ENCODE measurements around the gene MAZ. TPM values are rescaled to one million over a fixed set of nuclear protein-coding genes. Genes with fewer than 3 reads are reported as not detected.
"Not testable (repeated sequence)": the region's sequence is repeated elsewhere in the genome, so short reads cannot be mapped to it uniquely, and the experiment has no call there.

MAZ gene
- total RNA-seq, 1 donor from 2014 or later, result 161 TPM

DNA sequence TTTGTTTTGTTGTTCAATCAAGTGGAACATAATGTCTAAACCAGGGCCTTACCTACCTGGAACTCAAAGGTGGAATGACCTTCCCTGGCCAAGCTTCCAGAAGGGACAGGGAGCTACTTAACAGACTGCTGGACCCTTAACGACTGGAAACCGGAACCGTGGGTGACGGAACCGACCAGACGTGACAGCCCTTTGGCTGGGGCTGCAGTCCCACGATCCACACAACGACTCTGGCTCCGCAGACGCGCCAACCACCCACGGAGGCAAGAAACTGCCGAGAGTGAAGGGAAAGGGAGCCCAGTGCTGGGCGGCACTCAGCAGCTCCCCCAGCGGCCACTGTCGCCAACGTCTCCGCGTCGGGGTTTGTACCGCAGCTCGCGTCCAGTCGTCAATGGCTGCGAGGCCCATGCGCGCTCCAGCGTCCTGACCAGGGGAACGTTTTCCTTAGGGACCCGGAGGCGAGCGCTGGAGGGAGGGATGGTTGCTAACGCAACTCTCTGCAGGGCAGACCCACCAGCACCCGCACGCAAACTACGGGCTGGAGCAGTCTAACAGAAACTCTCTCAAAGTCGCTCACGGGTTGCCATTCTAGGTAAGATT is 21.3 kb upstream of the MAZ start:
- peak; percentile 52 for DNase-seq (ENCODE audit: low read depth)

DNA sequence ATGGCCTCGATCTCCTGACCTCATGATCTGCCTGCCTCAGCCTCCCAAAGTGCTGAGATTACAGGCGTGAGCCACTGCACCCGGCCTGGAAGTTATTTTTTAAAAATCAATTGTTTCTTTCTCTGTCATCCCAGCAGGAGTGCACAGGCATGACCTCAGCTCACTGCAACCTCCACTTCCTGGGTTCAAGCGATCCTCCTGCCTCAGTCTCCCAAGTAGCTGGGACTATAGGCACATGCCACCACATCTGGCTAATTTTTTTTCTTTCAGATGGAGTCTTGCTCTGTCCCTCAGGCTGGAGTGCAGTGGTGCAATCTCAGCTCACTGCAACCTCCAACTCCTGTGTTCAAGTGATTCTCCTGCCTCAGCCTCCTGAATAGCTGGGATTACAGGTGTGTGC is 19.2 kb upstream of the MAZ start:
- not testable (repeated sequence) for DNase-seq (ENCODE audit: low read depth)

DNA sequence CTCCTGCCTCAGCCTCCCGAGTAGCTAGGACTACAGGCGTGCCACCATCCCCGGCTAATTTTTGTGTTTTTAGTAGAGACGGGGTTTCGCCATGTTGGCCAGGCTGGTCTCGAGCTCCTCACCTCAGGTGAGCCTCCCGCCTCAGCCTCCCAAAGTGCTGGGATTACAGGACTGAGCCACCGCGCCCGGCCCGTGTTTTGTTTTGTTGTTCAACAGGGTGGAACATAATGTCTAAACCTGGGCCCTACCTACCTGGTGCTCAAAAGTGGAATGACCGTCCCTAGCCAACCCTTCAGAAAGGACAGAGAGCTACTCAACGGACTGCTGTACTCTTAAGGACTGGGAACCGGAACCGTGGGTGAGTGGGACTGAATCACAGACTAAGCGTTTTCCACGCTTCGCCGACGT is 16.6 kb upstream of the MAZ start:
- DNase-seq (ENCODE audit: low read depth), result no peak

DNA sequence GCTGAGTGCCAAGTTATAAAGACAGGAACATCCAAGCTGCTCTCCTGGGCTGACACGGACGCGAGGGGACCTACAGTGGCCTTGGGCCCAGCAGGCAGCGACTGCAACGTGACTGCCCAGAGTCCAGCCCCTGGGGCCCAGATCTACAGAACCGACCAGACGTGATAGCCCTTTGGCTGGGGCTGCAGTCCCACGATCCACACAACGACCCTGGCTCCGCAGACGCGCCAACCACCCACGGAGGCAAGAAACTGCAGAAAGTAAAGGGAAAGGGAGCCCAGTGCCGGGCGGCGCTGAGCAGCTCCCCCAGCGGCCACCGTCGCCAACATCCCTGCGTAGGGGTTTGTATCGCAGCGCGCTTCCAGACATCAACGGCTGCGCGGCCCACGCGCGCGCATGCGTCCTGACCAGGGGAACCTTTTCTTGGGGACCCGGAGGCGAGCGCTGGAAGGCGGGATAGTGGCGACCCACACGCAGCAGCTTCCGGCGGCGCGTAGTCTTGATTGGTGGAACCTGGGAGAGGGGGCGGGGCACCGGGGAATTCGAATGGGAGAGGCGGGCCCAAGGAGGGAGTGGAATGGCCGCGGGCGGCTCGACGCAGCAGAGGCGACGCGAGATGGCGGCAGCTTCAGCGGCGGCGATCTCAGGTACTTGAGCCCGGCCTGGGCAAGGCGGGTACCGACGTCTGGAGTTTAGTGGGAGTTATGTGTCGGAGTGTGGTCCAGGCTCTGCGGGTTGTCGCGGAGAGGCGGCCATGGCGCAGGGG is 16.0 kb upstream of the MAZ start, which contains the start of gene KIF22:
KIF22 (plus strand) TSS at position 569 of the 766 bp plus-strand sequence; CDS start at position 578, 9 bp downstream.
- DNase-seq (ENCODE audit: low read depth), result peak; percentile 93

DNA sequence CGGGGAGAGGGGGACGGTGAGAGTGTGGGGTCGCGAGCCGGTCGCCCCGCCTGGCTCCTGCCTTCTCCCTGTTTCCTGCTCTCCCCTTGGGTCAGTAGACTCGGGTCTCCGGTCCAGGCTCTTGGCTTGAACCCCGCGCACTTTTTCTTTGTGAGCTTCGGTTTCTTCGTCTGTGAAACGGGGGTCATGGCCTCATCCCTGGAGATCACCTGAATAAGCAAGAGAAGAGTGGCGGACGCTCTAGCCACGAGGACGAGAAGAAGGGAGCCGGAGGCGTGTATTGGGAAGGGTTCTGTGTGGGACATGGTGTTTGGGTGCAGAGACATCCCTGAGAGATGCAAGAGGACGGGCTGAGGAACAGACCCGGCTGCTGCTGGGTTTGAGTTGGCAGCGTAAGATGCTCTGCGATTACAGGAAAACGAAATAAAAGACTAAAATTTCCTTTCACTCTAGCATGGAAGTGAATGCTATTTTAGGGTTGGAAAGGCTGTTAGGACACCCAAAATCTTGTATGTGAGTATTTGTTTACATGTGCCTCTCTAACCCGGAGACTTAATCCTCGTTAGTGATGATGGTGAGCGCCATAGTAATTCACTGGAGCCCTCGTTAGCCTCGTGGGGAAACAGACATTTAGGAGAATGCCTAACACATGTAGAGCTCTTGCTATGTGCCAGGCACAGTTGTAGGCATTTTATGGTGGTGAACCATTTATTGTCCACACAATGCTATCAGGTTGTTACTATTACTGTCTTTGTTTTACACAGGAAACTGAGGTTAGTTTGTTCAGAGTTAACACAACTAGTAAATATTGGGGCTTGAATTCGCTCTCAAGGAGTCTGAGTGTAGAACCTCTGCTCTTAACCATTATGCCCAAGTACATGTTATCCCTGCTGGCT is 15.1 kb upstream of the MAZ start:
- no peak for DNase-seq (ENCODE audit: low read depth)

DNA sequence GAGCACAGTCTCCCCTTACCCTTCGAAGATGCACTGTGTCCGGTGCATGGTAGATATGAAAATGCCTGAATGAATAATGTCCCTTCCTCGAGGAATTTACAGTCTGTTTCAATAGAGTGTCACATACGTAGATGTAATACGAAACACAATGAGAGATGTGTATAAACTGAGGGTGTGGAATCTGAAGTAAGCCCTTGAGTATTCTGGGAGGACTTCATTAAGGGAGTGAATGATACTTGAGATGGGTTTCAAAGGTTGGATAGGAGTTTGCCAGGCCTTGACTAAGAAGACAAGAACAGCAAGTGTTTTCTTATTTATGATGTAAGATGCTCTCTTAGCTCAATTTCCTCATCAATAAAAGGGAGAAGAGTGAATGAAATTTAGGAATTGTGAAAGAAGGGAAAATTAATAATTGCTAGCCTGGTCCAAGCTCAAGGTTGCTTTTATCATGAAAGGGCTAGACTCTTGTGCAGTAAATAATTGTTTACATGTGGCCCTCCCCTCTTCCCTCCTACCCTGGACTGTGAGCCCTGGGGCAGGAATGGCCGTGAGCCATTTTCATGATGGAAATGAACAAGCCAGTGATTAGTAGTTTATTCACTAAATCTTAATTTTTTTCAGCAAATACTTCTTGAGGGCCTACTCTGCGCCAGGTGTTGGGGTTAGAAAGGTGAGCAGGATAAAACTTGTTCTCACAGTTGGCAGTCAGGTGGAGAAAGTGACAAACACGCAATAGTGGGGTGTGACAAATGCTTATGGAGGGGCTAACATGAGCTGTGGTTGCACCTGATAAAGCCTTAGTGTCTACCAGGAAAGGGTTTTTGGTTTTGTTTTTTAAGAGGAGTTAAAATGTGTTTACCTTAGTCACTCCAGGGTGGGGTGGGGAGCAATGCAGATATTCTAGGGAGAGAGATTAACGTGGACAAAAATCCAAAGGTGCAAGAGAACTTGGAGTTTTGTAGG is 14.2 kb upstream of the MAZ start:
- DNase-seq (ENCODE audit: low read depth), result no peak

DNA sequence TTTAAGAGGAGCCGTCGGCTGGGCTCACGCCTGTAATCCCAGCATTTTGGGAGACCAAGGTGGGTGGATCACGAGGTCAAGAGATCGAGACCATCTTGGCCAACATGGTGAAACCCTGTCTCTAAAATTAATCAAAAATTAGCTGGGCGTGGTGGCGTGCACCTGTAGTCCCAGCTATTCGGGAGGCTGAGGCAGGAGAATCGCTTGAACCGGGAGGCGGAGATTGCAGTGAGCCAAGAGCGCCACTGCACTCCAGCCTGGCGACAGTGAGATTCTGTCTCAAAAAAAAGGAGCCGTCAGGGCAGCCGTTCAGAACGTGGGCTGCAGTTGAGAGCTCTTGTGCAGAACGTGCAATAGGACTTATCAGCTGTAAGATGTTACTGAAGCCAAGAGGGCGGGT is 13.2 kb upstream of the MAZ start:
- DNase-seq (ENCODE audit: low read depth), result not testable (repeated sequence)

DNA sequence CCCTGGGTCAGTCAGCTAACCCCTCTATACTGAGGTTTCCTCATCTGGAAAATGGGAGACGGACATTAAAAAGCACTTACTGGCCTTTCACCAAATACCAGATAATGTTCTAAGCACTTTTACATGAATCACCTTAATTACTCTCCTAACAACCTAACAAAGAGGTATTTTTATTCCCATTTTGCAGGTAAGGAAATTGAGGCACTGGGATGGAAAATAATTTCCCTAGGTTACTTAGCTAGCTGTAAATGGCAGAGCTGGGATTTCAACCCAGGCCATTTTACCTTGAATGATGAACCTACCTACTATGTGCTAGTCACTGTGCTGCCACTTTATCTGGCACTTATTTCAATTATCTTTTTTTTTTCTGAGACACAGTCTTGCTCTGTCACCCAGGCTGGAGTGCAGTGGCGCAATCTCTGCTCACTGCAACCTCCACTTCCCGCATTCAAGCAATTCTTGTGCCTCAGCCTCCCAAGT is 12.1 kb upstream of the MAZ start:
- DNase-seq (ENCODE audit: low read depth), result no peak

DNA sequence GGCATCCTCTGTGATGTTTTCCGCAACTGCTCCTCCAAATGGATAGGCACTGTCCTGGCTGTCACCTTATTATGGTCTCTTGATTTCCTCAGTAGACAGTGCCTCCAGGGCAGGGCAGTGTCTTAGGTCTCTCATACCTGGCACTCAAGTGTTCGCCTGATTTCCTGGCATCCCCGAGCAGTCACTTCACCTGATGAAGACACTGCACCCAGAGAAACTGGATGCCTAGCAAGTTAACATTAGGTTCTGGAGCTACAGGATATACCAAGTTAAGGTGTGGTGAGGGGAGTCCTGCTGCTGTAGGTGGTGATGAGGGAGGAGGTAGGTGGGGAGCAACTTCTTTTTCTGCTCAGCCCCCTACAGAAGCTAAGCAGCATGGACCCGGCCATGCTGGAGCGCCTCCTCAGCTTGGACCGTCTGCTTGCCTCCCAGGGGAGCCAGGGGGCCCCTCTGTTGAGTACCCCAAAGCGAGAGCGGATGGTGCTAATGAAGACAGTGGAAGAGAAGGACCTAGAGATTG is 3.9 kb upstream of the MAZ start:
- no peak for DNase-seq (ENCODE audit: low read depth)

DNA sequence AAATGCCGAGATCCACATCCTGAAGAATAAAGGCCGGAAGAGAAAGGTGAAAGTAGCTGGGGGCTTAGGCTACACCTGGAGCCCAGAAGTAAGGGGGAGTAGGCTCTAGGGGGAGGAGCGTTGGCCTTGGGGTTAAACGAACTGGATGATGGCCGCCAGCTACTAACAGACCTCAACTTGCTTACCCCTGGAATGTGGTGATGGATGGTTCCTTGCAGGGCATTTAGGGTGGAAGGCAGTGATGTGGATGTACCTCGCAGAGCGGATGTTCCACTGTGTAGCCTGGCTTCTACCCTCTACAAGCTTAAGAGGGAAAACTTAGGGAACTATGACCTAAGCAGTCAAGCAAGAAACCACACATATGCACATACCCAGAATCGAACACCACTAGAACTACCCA is 2.3 kb upstream of the MAZ start:
- no peak for DNase-seq (ENCODE audit: low read depth)

DNA sequence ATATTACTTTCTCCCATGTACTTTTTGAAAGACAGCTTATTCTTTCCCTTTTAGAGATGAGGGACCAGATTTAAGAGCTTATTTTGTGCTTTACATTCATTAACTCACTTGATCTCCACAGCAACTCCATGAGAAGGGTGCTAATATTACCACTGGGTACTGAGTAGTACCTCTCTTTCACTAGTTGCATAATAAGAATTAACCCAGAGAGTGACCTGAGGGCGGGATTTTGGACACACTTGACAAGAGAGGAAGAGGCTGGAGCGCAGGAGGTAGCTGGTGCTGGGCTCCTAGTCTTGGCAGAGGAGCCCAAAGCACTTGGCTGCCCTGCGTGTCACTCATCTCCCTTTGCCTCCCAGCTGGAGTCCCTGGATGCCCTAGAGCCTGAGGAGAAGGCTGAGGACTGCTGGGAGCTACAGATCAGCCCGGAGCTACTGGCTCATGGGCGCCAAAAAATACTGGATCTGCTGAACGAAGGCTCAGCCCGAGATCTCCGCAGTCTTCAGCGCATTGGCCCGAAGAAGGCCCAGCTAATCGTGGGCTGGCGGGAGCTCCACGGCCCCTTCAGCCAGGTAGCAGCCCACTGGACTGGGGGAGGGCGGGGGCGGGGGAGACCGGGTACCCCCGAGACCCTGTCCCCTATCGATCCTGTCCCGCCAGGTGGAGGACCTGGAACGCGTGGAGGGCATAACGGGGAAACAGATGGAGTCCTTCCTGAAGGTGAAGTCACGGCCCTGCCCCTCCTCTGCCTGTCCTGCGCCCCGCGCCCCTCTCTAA is 1.7 kb upstream of the MAZ start:
- DNase-seq (ENCODE audit: low read depth), result peak; percentile 54

DNA sequence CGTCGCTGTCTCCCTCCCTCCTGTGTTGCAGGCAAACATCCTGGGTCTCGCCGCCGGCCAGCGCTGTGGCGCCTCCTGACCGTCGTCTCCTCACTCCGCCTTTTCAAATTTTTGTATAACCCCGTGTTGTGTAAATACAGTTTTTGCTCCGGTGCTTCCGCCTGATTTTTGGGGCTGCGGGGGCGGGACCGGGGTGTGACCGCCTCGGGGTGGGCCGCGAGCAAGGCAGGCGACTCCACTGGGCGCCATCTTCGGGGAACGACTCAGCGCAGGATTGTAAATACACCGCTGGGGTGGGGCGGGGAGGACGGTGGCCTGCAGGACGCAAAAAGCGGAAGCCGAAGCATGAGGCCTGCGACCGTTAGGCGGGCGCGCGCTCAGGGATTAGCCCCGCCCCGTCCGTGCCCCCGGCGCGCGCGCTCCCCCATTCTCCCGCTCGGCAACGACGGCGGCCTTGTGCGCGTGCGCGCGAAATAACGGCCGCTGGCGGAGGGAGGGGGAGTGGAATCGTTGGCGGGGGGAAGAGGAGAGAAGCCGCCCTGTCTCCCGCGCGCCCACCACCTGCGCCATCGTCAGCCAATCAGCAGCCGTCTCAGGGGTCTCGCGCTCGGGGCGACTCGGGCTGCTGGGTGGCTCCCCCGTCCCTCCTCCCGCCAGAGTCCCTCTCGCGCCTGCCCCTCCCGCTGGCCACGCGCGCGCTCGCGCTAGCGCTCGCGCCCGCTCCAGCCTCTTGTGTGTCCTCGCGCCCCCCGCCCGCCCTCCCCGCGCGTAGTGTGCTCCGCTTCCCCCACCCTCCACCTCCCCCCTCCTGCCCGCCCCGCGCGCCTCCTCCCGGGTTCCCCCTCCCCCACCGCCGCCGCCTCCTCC is 864 bp upstream of the MAZ start:
- peak; percentile 84 for DNase-seq (ENCODE audit: low read depth)

DNA sequence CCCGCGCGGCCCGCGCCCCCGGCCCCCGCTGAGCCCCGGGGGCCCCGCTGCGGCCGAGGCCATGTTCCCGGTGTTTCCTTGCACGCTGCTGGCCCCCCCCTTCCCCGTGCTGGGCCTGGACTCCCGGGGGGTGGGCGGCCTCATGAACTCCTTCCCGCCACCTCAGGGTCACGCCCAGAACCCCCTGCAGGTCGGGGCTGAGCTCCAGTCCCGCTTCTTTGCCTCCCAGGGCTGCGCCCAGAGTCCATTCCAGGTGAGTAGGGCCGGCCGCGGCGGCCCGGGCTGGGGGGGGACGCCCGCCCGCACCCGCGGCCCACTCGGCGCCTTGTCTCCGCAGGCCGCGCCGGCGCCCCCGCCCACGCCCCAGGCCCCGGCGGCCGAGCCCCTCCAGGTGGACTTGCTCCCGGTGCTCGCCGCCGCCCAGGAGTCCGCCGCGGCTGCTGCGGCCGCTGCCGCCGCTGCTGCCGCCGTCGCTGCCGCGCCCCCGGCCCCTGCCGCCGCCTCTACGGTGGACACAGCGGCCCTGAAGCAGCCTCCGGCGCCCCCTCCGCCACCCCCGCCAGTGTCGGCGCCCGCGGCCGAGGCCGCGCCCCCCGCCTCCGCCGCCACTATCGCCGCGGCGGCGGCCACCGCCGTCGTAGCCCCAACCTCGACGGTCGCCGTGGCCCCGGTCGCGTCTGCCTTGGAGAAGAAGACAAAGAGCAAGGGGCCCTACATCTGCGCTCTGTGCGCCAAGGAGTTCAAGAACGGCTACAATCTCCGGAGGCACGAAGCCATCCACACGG is 504 bp downstream of the MAZ start:
- no peak for DNase-seq (ENCODE audit: low read depth)

DNA sequence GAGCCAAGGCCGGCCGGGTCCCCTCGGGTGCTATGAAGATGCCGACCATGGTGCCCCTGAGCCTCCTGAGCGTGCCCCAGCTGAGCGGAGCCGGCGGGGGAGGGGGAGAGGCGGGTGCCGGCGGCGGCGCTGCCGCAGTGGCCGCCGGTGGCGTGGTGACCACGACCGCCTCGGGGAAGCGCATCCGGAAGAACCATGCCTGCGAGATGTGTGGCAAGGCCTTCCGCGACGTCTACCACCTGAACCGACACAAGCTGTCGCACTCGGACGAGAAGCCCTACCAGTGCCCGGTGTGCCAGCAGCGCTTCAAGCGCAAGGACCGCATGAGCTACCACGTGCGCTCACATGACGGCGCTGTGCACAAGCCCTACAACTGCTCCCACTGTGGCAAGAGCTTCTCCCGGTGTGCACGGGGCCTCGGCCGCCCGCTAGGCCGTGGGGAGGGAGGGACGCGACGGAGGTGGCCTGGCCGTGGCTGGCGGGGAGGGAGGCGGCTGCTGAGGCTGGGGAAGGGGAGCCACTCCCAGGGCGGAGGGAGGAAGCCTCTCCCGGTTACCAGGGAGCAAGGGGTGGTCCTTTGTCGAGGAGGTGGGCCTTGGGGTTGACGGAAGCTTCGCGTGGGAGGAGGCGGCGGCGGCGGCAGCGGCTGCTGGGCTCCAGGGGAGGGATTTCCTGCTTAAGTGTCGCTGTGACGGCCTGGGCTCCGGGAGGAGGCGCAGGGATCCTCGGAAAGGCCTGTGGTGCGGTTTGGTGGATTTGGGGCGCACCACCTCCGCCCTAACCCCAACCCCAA is 1.3 kb downstream of the MAZ start:
- peak; percentile 82 for DNase-seq (ENCODE audit: low read depth)

DNA sequence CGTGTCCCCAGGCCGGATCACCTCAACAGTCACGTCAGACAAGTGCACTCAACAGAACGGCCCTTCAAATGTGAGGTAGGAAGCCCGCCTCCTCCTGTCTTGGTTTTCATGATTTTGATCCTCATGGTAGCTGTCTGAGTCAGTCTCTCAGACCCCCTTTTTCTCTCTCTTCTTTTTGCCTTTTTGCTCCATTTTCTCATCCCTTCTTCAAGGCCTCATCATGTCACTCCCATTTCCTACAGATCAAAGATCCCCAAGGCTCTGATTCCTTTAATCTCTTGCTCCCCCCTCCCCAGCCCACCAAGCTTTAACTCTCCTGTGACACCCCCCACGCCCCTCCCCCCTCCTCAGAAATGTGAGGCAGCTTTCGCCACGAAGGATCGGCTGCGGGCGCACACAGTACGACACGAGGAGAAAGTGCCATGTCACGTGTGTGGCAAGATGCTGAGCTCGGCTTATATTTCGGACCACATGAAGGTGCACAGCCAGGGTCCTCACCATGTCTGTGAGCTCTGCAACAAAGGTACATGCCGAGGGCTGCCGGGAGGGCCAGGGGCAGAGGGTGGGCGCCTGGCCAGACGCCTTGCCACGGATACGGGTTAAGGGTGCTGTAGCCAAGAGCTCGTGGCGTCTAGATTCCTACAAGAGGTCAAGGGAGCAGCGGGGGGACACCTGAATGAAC is 2.0 kb downstream of the MAZ start:
- no peak for DNase-seq (ENCODE audit: low read depth)

DNA sequence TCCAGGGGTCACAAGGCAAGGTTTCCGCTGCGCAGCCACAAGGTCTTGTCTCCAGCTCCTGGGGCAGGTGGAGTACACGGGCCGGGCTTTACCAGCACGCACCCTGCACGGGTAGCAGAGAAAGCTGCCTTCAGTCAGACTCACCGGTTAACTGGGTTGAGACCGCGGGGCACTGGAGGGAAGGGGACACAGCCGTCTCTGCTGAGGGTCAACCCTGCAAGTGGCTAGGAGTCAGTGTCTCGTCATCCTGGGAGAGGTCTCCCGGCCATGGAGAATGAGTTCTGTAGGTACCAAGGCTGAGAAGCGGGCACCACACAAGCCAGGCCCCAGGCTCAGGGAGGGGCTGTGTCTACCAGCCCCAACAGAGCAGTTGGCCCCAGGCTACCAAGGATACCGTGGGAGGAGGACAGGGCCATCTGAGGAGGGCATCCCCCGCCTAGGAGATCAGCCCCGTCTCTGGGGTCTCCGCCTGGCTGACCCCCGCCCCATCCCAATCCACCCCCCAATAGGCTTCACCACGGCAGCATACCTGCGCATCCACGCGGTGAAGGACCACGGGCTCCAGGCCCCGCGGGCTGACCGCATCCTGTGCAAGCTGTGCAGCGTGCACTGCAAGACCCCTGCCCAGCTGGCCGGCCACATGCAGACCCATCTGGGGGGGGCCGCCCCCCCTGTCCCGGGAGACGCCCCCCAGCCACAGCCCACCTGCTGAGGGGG is 2.9 kb downstream of the MAZ start:
- no peak for DNase-seq (ENCODE audit: low read depth)

Data from renal cortical epithelial cell (primary cell).